KOPT-K1 (cell line): Measurements from ENCODE around the gene KIF19.

ENCODE experiments used
- H3K27ac ChIP-seq: fragments of 200-600 bp; sonication (generic); 2 replicates; pipeline ENCODE4 v1.5.1; 2016; ENCODE audit warnings: antibody characterized with exemption, mild to moderate bottlenecking, low read depth, low read length; ENCODE audit not compliant: poor library complexity, severe bottlenecking
- H3K36me3 ChIP-seq: fragments of 200-600 bp; sonication (generic); 2 replicates; pipeline ENCODE4 v1.5.1; 2017; ENCODE audit warnings: antibody characterized with exemption, mild to moderate bottlenecking, low read length, moderate library complexity; ENCODE audit not compliant: insufficient read depth
- H3K9me3 ChIP-seq: fragments of 200-600 bp; sonication (generic); 2 replicates; pipeline ENCODE4 v1.5.1; 2017; ENCODE audit warnings: antibody characterized with exemption, low read length, mild to moderate bottlenecking; ENCODE audit not compliant: insufficient read depth, poor library complexity, severe bottlenecking

The KIF19 gene

DNA sequence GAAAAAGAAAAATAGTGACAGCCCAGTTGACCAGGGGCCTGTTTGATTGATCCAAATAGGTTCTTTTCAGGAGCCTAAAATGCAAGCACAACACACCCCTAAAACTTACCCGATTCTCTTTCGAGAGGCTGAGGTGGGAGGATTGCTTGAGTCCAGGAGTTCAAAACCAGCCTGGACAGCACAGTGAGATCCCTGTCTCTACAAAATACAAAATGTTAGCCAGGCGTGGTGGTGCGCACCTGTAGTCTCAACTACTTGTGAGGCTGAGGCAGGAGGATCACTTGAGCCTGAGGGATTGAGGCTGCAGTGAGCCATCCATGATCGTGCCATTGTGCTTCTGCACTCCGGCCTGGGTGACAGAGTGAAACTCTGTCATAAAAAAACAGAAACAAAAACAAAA is 1.5 kb upstream of the KIF19 start:
- H3K9me3 ChIP-seq = no peaks in the 10 kb centered on the region
- H3K27ac ChIP-seq = no peak overlapping the region
- H3K36me3 ChIP-seq = no peaks in the 10 kb centered on the region

GRCh38 chr17:74325376-74325742 is 667 bp upstream of the KIF19 start:
- no peak overlapping the region for H3K27ac ChIP-seq
- no peaks in the 10 kb centered on the region for H3K36me3 ChIP-seq
- H3K9me3 ChIP-seq = no peaks in the 10 kb centered on the region

- Histone ChIP-seq H3K27ac (no peak overlapping the region), H3K9me3 (no peaks in the 10 kb centered on the region), H3K36me3 (no peaks in the 10 kb centered on the region)
Measured at GRCh38 chr17:74326506-74326905, 480 bp downstream of the KIF19 start.

DNA sequence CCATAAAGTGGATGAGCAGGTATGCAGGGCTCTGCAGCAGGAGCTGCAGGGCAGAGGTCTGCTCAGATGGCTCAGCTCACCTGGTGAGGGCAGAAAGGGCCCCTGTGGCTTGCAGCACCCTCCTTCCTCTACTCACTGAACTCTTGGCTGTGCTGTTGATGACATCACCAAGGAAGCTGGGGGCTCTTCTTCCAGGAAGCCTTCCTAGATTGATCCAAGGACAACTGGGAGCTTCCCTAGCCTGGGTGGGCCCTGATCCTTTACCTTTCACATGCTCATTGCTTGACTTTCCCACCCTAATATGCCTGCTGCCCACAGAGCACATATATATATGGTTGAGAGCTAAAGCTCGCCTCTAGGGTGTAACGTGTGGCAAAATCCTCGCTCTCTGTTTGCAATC is 2.5 kb downstream of the KIF19 start:
- no peaks in the 10 kb centered on the region for H3K9me3 ChIP-seq
- H3K36me3 ChIP-seq = no peaks in the 10 kb centered on the region
- H3K27ac ChIP-seq = no peak overlapping the region

- Histone ChIP-seq H3K36me3 (no peaks in the 10 kb centered on the region), H3K27ac (no peak overlapping the region), H3K9me3 (no peaks in the 10 kb centered on the region)
Measured at GRCh38 chr17:74329378-74329777, 3.4 kb downstream of the KIF19 start.

- Histone ChIP-seq H3K9me3 (no peaks in the 10 kb centered on the region), H3K36me3 (no peaks in the 10 kb centered on the region), H3K27ac (no peak overlapping the region)
Measured at GRCh38 chr17:74330446-74330845, 4.4 kb downstream of the KIF19 start.

DNA sequence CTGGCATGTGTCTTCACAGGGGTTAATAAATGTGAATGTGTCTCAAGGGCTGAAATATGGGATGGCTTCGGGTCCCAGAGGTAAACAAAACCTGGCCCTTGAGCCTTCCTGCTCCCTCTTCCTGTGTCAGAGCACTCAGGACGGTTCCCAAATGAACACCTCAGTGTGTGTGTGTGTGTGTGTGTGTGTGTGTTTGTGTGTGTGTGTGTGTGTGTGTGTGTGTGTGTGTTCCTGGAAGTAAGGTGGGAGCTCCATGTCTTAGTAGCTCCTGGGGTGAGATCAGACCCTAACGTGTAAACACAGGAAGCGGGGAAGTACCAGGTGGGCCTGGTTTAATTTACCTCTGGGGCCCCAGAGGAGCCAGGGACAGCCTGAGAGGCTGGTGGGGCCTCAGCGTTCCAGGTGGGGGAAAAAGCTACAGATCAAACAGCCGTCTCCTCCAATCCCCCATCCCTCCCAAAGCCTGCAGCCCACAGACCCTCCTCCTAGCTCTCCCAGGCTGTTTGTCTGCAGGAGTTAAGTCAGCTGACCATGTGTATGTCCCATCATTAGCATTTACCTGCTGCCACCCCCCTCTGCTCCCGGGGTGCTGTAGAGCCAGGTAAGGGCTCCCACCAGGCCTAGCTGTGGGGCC is 6.1 kb downstream of the KIF19 start:
- Histone ChIP-seq H3K36me3 (no peaks in the 10 kb centered on the region), H3K9me3 (no peaks in the 10 kb centered on the region), H3K27ac (no peak overlapping the region)

- Histone ChIP-seq H3K9me3 (no peaks in the 10 kb centered on the region), H3K27ac (no peak overlapping the region), H3K36me3 (no peaks in the 10 kb centered on the region)
Measured at GRCh38 chr17:74332763-74333283, 6.8 kb downstream of the KIF19 start.

- Histone ChIP-seq H3K27ac (no peak overlapping the region), H3K36me3 (no peaks in the 10 kb centered on the region), H3K9me3 (no peaks in the 10 kb centered on the region)
Measured at GRCh38 chr17:74334393-74335039, 8.5 kb downstream of the KIF19 start.

- no peaks in the 10 kb centered on the region for H3K9me3 ChIP-seq
- no peaks in the 10 kb centered on the region for H3K36me3 ChIP-seq
- no peak overlapping the region for H3K27ac ChIP-seq
Measured at GRCh38 chr17:74335529-74336062, 9.6 kb downstream of the KIF19 start.

GRCh38 chr17:74336307-74336706 is 10.3 kb downstream of the KIF19 start:
- Histone ChIP-seq H3K9me3 (no peaks in the 10 kb centered on the region), H3K27ac (no peak overlapping the region), H3K36me3 (no peaks in the 10 kb centered on the region)

GRCh38 chr17:74337834-74338500 is 11.9 kb downstream of the KIF19 start:
- no peaks in the 10 kb centered on the region for H3K9me3 ChIP-seq
- H3K36me3 ChIP-seq = no peaks in the 10 kb centered on the region
- no peak overlapping the region for H3K27ac ChIP-seq

- H3K27ac ChIP-seq = no peak overlapping the region
- H3K9me3 ChIP-seq = no peaks in the 10 kb centered on the region
- no peaks in the 10 kb centered on the region for H3K36me3 ChIP-seq
Measured at GRCh38 chr17:74339537-74340195, 13.6 kb downstream of the KIF19 start.

GRCh38 chr17:74340470-74341023 is 14.5 kb downstream of the KIF19 start:
- Histone ChIP-seq H3K36me3 (no peaks in the 10 kb centered on the region), H3K9me3 (no peaks in the 10 kb centered on the region), H3K27ac (no peak overlapping the region)

DNA sequence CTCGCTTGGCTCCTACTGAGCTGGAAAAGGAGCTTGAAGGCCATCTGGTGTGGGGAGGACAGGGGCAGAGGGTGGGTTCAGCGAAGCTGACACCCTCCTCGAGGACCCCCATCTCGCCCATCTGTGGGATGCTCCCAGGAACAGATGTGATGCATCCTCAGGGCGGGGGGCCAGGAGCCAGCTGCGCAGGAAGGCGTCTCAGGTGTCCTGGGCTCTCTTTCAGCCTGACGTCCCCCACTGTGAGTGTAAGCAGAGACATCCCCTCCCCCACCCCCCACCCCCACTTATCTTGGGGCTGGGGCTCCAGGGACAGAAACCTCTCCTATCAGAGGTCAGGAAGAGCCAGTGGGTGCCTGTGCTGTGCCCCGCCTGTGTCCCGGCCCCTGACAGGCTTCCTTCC is 16.2 kb downstream of the KIF19 start:
- Histone ChIP-seq H3K27ac (no peak overlapping the region), H3K9me3 (no peaks in the 10 kb centered on the region), H3K36me3 (no peaks in the 10 kb centered on the region)
